GM18868 (cell line): Measurements from ENCODE around the gene SFN.
"Not testable (repeated sequence)": the region's sequence is repeated elsewhere in the genome, so short reads cannot be mapped to it uniquely, and the experiment has no call there.

ENCODE experiments used
- ATAC-seq: cut with Tn5 transposase; IDR thresholded peaks from one replicate; pipeline ENCODE4 v1.9.1; 2021; ENCODE audit warnings: mild to moderate bottlenecking, moderate library complexity; ENCODE audit not compliant: unreplicated experiment

SFN gene

GRCh38 chr1:26861889-26862378, 1.0 kb upstream of the SFN start:
- ATAC-seq: no peak

- no peak for ATAC-seq
These were observed 732 bp downstream of the SFN start for GRCh38 chr1:26863685-26864077.

GRCh38 chr1:26864610-26865480, 1.9 kb downstream of the SFN start:
- peak; percentile 88 for ATAC-seq

GRCh38 chr1:26873097-26873496, 10.1 kb downstream of the SFN start:
- not testable (repeated sequence) for ATAC-seq

- ATAC-seq: no peak
These were observed 11.9 kb downstream of the SFN start for GRCh38 chr1:26874896-26875295.

GRCh38 chr1:26877326-26877725, 14.4 kb downstream of the SFN start:
- no peak for ATAC-seq

GRCh38 chr1:26879793-26880192, 16.8 kb downstream of the SFN start:
- ATAC-seq: no peak

GRCh38 chr1:26881611-26882010, 18.7 kb downstream of the SFN start:
- ATAC-seq: not testable (repeated sequence)

- no peak for ATAC-seq
These were observed 19.9 kb downstream of the SFN start for GRCh38 chr1:26882696-26883463.

GRCh38 chr1:26887125-26887524, 24.2 kb downstream of the SFN start:
- no peak for ATAC-seq

- ATAC-seq: no peak
These were observed 25.3 kb downstream of the SFN start for GRCh38 chr1:26888231-26888630.

- ATAC-seq: peak; percentile 88
These were observed 26.9 kb downstream of the SFN start, which contains the start of gene GPN2 for GRCh38 chr1:26889551-26890466. TSS of gene GPN2 (minus strand) at chr1:26890283. CDS start at chr1:26890096, 187 bp downstream.

GRCh38 chr1:26890467-26890796, 27.5 kb downstream of the SFN start:
- ATAC-seq: peak; percentile 23

- no peak for ATAC-seq
These were observed 31.3 kb downstream of the SFN start for GRCh38 chr1:26894263-26894662.

GRCh38 chr1:26897351-26897750, 34.4 kb downstream of the SFN start:
- ATAC-seq: no peak

- peak; percentile 63 for ATAC-seq
These were observed 37.3 kb downstream of the SFN start, which contains the start of gene GPATCH3 for GRCh38 chr1:26900001-26900814. TSS of gene GPATCH3 (minus strand) at chr1:26900467. CDS start at chr1:26900442, 25 bp downstream.

- ATAC-seq: no peak
These were observed 38.0 kb downstream of the SFN start for GRCh38 chr1:26900815-26901511.

- ATAC-seq: no peak
These were observed 44.3 kb downstream of the SFN start for GRCh38 chr1:26907071-26907917.
